ENCODE measurements around the gene NCKAP5.

Gene NCKAP5

DNA sequence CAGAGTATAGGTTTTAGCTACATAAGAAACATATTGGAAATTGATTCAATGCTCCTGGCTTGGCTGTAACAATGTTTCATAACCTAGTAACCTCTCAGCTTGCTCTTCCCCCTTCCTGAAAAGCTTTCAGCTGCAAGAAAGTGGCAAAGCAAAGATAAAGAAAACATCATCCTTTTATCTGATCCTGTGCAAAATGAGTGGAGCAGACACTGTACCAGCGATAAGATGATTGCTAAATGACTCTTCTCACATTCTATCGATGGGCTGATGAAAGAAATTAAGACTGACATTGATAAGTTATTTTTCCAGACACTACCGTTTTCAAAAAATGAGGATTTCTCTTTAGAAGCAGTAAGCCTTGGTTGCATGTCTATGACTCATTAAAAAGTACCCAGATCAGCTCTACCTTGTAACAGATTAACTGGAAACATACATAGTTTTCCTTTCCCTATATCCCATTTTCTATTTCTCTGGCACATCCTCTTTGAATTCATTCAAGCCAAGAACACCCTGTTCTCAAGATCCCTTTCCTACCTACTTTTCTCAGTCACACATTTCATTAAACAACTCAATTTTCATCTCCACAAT, 811.2 kb downstream of the NCKAP5 start:
- Histone ChIP-seq H3K27ac (no peak overlapping the region), H3K36me3 (no peaks in the 10 kb centered on the region), H3K4me3 (ENCODE audit: low read depth in 1 of 2, low read length in 1 of 2) (no peak overlapping the region), H3K9me3 (no peaks in the 10 kb centered on the region), H3K4me1 (ENCODE audit: control insufficient read depth in 1 of 2, insufficient read depth in 1 of 2, low read depth in 1 of 2, low read length in 1 of 2) (no peaks in the 10 kb centered on the region), H3K27me3 (no peaks in the 10 kb centered on the region)
- no peak for TF ChIP-seq CTCF (IDR thresholded peaks at IDR 0.05)

DNA sequence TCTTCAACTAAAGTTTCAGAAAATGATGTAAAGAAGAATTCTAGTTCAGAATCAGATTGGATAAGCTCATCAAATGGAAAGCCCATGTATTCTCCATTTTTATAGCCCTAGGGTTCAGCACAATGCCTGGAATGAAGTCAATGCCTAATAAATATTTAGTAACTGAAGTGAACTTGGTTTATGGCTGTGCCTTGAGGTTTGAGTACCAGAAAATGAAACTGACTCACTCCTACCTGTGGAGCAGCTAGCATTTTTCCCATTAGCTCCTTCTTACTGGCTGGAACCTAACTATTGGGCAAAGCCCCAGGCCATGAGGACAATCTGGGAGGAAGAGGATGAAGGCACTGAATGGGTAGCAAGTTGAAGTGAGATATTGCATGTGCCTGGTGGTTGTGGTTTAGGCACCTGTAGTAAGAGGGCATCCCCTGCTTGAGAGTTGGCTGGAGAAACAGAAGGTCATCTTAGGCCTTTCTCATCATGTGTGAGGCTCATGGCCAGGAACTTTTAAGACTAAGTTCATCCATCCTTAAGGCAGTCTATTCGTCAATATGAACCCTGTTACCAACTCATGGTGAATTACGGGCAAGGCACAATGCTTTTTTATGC, 813.3 kb downstream of the NCKAP5 start:
- TF ChIP-seq CTCF (IDR thresholded peaks at IDR 0.05): no peak
- H3K36me3 ChIP-seq: no peaks in the 10 kb centered on the region
- H3K27ac ChIP-seq: no peak overlapping the region
- H3K27me3 ChIP-seq: no peaks in the 10 kb centered on the region
- H3K4me1 ChIP-seq (ENCODE audit: control insufficient read depth in 1 of 2, insufficient read depth in 1 of 2, low read depth in 1 of 2, low read length in 1 of 2): no peaks in the 10 kb centered on the region
- no peak overlapping the region for H3K4me3 ChIP-seq (ENCODE audit: low read depth in 1 of 2, low read length in 1 of 2)
- no peaks in the 10 kb centered on the region for H3K9me3 ChIP-seq

DNA sequence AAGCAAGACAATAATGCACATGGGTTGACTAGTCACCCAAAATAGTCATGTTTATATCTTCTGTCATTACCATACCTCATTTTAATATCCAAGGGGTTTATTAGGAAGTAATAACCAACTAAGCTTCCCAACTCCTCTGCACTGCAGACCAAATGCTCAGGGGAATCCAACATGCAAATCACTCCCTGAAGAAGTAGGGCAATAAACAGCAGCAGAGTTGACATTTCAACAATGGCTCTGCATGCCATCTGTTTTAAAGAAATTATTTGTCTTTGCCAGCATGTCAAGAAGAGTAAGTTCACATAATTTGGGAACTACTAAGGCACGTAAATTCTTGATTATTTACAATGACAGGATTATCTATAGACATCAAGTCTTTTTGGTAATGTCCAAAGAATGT, 813.9 kb downstream of the NCKAP5 start:
- TF ChIP-seq CTCF (IDR thresholded peaks at IDR 0.05): no peak
- no peaks in the 10 kb centered on the region for H3K9me3 ChIP-seq
- no peaks in the 10 kb centered on the region for H3K27me3 ChIP-seq
- no peaks in the 10 kb centered on the region for H3K4me1 ChIP-seq (ENCODE audit: control insufficient read depth in 1 of 2, insufficient read depth in 1 of 2, low read depth in 1 of 2, low read length in 1 of 2)
- no peak overlapping the region for H3K4me3 ChIP-seq (ENCODE audit: low read depth in 1 of 2, low read length in 1 of 2)
- no peak overlapping the region for H3K27ac ChIP-seq
- H3K36me3 ChIP-seq: no peaks in the 10 kb centered on the region

GRCh38 chr2:132752421-132753206, 815.6 kb downstream of the NCKAP5 start:
- TF ChIP-seq CTCF (IDR thresholded peaks at IDR 0.05): no peak
- Histone ChIP-seq H3K27ac (no peak overlapping the region), H3K4me1 (ENCODE audit: control insufficient read depth in 1 of 2, insufficient read depth in 1 of 2, low read depth in 1 of 2, low read length in 1 of 2) (no peaks in the 10 kb centered on the region), H3K9me3 (no peaks in the 10 kb centered on the region), H3K27me3 (no peaks in the 10 kb centered on the region), H3K36me3 (no peaks in the 10 kb centered on the region), H3K4me3 (ENCODE audit: low read depth in 1 of 2, low read length in 1 of 2) (no peak overlapping the region)

DNA sequence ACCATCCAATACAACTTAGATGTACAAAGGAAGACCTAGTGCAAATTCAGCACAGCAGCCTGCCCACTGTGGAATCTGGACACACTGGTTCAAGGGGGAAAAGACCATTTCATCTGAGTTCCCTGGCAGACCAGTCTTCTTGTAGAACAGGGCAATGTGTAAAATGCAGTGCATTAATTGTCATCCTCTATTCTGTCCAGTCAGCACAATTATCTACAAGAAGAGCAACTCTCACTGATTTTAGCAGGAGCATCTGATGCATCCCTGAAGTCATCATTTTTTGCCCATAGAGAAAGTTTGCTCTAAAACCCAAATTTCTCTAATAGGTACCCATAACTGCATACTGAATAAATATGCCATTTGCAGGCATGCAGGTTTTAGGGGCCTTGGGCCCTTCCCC, 816.4 kb downstream of the NCKAP5 start:
- no peak for TF ChIP-seq CTCF (IDR thresholded peaks at IDR 0.05)
- no peak overlapping the region for H3K4me3 ChIP-seq (ENCODE audit: low read depth in 1 of 2, low read length in 1 of 2)
- no peak overlapping the region for H3K27ac ChIP-seq
- no peaks in the 10 kb centered on the region for H3K4me1 ChIP-seq (ENCODE audit: control insufficient read depth in 1 of 2, insufficient read depth in 1 of 2, low read depth in 1 of 2, low read length in 1 of 2)
- no peaks in the 10 kb centered on the region for H3K36me3 ChIP-seq
- H3K9me3 ChIP-seq: no peaks in the 10 kb centered on the region
- no peaks in the 10 kb centered on the region for H3K27me3 ChIP-seq
